Stimulated activated CD8-positive, alpha-beta memory T cell treated with anti-CD3 and anti-CD28 coated beads, Interleukin-4, amount 100 ng/mL, for 1 hour (primary cell): ENCODE measurements around the gene MOSPD2.
A peak's percentile ranks its signal among the peaks of the same experiment; 100 is the strongest.

Source experiments
- DNase-seq, 2 donors: peaks; one replicate each; pipeline ENCODE4 v3.0.0-alpha.2; 2020; ENCODE audit warnings: low read depth in 2 of 2, low spot score in 1 of 2

MOSPD2 gene

GRCh38 chrX:14872851-14873675 lies at the start of gene MOSPD2, which contains the start of gene FANCB:
Gene MOSPD2, plus strand, starts transcription at chrX:14873421. Its CDS starts 108 bp downstream, at chrX:14873529.
Gene FANCB, minus strand, starts transcription at chrX:14873069. Its CDS starts 7,559 bp downstream, at chrX:14865510.
- DNase-seq = peak; percentile 65 to 86

- DNase-seq = no peak
Measured at GRCh38 chrX:14825851-14826250, 47.4 kb upstream of the MOSPD2 start.

GRCh38 chrX:14826319-14826718 lies 46.9 kb upstream of the MOSPD2 start:
- DNase-seq = no peak

GRCh38 chrX:14829643-14830042 lies 43.6 kb upstream of the MOSPD2 start:
- no peak for DNase-seq

- no peak for DNase-seq
Measured at GRCh38 chrX:14832151-14832550, 41.1 kb upstream of the MOSPD2 start.

- DNase-seq = no peak
Measured at GRCh38 chrX:14832586-14832985, 40.6 kb upstream of the MOSPD2 start.

- DNase-seq = no peak
Measured at GRCh38 chrX:14837155-14837554, 36.1 kb upstream of the MOSPD2 start.

- no peak for DNase-seq
Measured at GRCh38 chrX:14843666-14844065, 29.6 kb upstream of the MOSPD2 start.

- DNase-seq = no peak
Measured at GRCh38 chrX:14851526-14851925, 21.7 kb upstream of the MOSPD2 start.

- DNase-seq = no peak
Measured at GRCh38 chrX:14864631-14865030, 8.6 kb upstream of the MOSPD2 start.

- no peak for DNase-seq
Measured at GRCh38 chrX:14865201-14865600, 8.0 kb upstream of the MOSPD2 start.

- no peak for DNase-seq
Measured at GRCh38 chrX:14871767-14872166, 1.5 kb upstream of the MOSPD2 start.

- no peak for DNase-seq
Measured at GRCh38 chrX:14872355-14872754, 866 bp upstream of the MOSPD2 start.

- no peak for DNase-seq
Measured at GRCh38 chrX:14873676-14874049, 442 bp downstream of the MOSPD2 start.

GRCh38 chrX:14875624-14876023 lies 2.4 kb downstream of the MOSPD2 start:
- DNase-seq = no peak

- no peak for DNase-seq
Measured at GRCh38 chrX:14883826-14884225, 10.6 kb downstream of the MOSPD2 start.

GRCh38 chrX:14884714-14885113 lies 11.5 kb downstream of the MOSPD2 start:
- no peak for DNase-seq

GRCh38 chrX:14886252-14886651 lies 13.0 kb downstream of the MOSPD2 start:
- no peak for DNase-seq

- no peak for DNase-seq
Measured at GRCh38 chrX:14896273-14896672, 23.1 kb downstream of the MOSPD2 start.

- DNase-seq = no peak
Measured at GRCh38 chrX:14897042-14897441, 23.8 kb downstream of the MOSPD2 start.

- DNase-seq = no peak
Measured at GRCh38 chrX:14899607-14900006, 26.4 kb downstream of the MOSPD2 start.

- no peak for DNase-seq
Measured at GRCh38 chrX:14902537-14902936, 29.3 kb downstream of the MOSPD2 start.

- DNase-seq = no peak
Measured at GRCh38 chrX:14903891-14904290, 30.7 kb downstream of the MOSPD2 start.
